Muscle layer of duodenum (tissue), 2 donors: ENCODE measurements around the gene NME8.
A peak's percentile ranks its signal among the peaks of the same experiment; 100 is the strongest.

Source experiments
- H3K27ac ChIP-seq: one replicate; pipeline ENCODE4 v1.7.0; 2013; ENCODE audit warnings: mild to moderate bottlenecking, low read length
- H3K27me3 ChIP-seq: one replicate; pipeline ENCODE4 v1.7.0; 2013; ENCODE audit warnings: low read depth, mild to moderate bottlenecking, control low read depth, low read length
- H3K36me3 ChIP-seq, 2 donors: one replicate each; pipeline ENCODE4 v1.7.0; 2013; ENCODE audit warnings: low read length in 2 of 2, control low read depth in 1 of 2, mild to moderate bottlenecking in 1 of 2; ENCODE audit not compliant: insufficient read depth in 2 of 2, control insufficient read depth in 1 of 2
- H3K4me1 ChIP-seq, 2 donors: one replicate each; pipeline ENCODE4 v1.7.0; 2013; ENCODE audit warnings: low read length in 2 of 2, mild to moderate bottlenecking in 2 of 2, control low read depth in 1 of 2, moderate library complexity in 1 of 2; ENCODE audit not compliant: insufficient read depth in 2 of 2, control insufficient read depth in 1 of 2
- H3K4me3 ChIP-seq, 2 donors: one replicate each; pipeline ENCODE4 v1.7.0; 2013; ENCODE audit warnings: low read length in 2 of 2, low read depth in 1 of 2, mild to moderate bottlenecking in 1 of 2
- H3K9me3 ChIP-seq, 2 donors: one replicate each; pipeline ENCODE4 v1.7.0; 2013; ENCODE audit warnings: low read length in 2 of 2, control low read depth in 1 of 2, mild to moderate bottlenecking in 1 of 2; ENCODE audit not compliant: control insufficient read depth in 1 of 2
- donor health status: healthy.

The NME8 gene

DNA sequence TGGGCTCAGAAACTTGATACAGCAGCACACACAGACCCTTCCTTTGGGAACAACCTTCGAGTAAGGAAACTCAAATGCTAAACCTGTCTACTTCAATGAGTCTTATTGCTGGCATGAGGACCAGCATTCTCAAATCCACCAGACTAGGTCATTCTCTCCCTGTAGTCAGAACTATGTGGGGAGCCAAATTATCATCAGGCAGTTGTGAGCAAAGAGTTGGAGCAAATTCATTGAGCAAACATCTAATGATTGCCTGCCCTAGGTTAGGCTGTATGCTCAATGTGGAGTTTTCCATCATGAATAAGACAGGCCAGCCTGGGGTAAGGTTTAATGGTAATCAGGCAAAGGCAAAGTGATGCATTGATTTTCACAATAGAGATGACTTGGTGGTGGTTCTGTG is 75.6 kb downstream of the NME8 start:
- H3K27ac ChIP-seq, result no peak overlapping the region
- no peaks in the 10 kb centered on the region for H3K27me3 ChIP-seq
- peaks cover 6 to 14% of the 10 kb centered on the region in 2 donors for H3K4me1 ChIP-seq
- no peak overlapping the region for H3K4me3 ChIP-seq
- H3K9me3 ChIP-seq, result peaks cover 0 to 10% of the 10 kb centered on the region in 2 donors
- H3K36me3 ChIP-seq, result no peaks in the 10 kb centered on the region

DNA sequence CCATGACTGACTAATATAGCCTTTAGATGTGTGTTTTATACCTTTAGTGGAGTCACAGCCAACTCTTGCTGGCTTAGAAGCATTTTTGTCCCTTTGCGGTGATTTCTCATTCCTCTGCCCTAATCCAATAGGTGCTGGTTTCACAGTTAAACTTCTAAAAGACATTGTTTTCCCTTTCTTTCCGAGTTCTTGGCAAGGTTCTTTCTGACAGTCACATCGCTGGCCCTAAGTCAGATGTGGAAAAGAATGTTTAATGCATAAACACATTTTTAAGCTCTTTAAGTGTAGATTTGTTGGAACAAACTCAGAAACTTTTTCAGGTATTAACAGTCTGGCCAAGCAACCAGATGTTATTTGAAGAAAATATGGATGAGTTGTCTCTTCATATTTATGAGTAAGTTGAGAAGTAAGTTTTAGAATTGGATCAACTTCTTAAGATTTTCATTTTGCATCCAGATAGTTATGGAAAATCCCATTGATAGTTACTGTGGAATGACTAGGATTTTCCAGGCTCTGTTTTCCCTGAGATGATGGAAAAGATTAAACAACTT is 76.2 kb downstream of the NME8 start:
- peaks cover 0 to 10% of the 10 kb centered on the region in 2 donors for H3K9me3 ChIP-seq
- no peaks in the 10 kb centered on the region for H3K36me3 ChIP-seq
- no peak overlapping the region for H3K27ac ChIP-seq
- H3K27me3 ChIP-seq, result no peaks in the 10 kb centered on the region
- peaks cover 6 to 14% of the 10 kb centered on the region in 2 donors for H3K4me1 ChIP-seq
- H3K4me3 ChIP-seq, result no peak overlapping the region

DNA sequence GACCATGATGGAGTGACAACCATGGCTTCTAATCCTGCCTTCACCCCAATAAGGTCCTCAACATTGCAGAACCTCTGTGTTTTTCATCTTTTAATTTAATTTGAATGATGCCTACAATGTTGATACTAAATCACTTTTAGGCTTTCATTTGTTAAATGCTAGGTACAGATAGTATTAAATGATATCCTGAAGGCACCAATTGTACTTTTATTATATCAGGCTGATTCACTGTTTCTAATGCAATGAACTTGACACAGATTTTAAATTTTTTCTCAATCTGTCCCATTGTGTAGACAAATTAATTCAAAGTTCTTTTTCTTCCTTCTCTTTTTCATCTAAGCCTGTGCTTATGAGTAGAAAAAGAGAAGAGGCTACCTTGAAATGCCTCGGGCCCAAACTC is 77.2 kb downstream of the NME8 start:
- Histone ChIP-seq H3K9me3 (peaks cover 0 to 10% of the 10 kb centered on the region in 2 donors), H3K27ac (no peak overlapping the region), H3K4me1 (peaks cover 6 to 7% of the 10 kb centered on the region in 2 donors), H3K4me3 (peak overlapping the region in 1 of 2 donors; percentile 11), H3K27me3 (no peaks in the 10 kb centered on the region), H3K36me3 (no peaks in the 10 kb centered on the region)

DNA sequence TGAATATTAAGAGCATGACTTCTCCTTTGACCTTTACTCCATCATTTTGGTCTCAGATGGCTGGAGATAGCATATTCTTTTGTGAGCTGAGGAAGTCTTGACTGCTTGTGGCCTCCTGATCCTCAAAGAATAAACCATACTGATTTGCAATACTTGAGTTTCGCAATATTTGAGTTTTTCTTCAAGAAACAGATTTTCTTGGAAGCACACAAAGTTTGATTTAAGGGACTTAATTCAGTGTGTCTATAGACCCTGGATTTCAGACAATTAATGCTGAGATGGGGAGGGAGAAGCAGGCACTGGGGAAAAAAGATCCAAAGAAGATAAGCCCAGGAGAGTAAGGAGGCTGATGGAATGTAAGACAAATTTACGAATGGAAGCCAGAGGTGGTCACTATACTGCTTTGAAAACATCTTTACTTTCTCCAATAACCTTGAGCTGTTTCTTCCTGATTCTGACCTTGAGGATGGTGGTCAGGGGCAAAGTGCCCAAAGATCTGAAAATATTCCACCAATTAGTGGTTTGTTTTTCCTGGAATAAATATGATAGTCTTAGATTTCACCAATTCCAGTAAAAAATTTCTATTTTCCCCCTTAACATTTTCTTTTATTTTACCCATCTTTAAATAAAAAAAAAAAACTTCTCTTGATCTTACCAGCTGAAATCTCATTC is 79.5 kb downstream of the NME8 start:
- Histone ChIP-seq H3K27ac (no peak overlapping the region), H3K27me3 (no peaks in the 10 kb centered on the region), H3K9me3 (peaks cover 0 to 10% of the 10 kb centered on the region in 2 donors), H3K4me1 (no peaks in the 10 kb centered on the region), H3K4me3 (no peak overlapping the region), H3K36me3 (no peaks in the 10 kb centered on the region)

DNA sequence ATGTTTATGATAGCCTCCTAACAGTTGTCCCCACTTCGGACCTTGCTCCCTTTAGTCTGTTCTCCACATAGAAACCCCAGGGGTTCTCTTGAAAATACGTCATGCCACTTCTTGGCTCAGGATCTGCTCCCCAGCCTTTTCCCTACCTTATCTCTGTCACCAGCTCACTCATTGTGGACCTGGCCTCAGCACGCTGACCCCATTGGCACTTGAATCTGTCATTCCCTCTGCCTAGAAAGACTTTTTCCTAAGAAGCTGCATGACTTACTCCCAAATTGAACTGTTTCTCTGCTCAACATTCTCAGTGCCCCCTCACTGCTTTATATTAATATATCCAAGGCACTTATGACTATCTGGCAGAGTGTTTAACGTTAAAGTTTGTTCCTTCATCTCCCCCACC is 80.5 kb downstream of the NME8 start:
- H3K4me3 ChIP-seq, result no peak overlapping the region
- H3K36me3 ChIP-seq, result no peaks in the 10 kb centered on the region
- H3K9me3 ChIP-seq, result peaks cover 0 to 10% of the 10 kb centered on the region in 2 donors
- H3K27me3 ChIP-seq, result no peaks in the 10 kb centered on the region
- no peaks in the 10 kb centered on the region for H3K4me1 ChIP-seq
- no peak overlapping the region for H3K27ac ChIP-seq

DNA sequence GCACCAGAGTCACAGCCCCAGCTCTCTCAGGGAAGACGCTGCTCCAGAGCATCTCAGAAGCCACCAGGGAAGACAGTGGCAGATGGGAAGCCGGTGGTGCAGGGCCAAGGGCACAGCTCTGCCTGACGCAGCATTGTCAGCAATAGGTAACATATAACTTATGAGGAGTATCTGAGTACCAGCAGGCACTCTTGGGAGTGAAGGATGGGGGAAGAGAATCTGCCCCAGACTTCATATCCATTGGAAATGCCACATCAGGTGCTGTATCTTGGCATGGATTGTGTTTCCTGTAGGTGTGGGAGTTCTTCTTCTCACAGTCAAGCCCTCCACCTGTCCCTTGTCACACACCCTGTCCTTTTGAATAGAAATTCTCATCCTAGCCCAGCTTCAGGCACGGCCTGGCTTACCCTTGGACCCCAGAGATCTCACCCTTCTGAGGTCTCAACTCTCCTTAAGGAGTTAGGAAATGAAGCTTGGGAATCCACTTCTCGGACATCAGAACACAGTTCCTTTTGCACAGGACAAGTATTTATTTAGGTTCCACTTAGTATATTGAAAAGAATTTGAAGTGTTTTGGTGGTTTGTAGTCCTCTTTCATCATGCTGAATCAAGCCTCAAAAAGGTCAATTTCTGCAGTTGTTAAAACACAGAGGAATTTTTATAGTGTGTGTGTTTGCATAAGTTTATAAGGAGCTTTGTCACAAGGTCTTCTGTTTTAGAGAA is 82.0 kb downstream of the NME8 start:
- Histone ChIP-seq H3K27ac (no peak overlapping the region), H3K9me3 (peaks cover 0 to 7% of the 10 kb centered on the region in 2 donors), H3K4me1 (no peaks in the 10 kb centered on the region), H3K27me3 (no peaks in the 10 kb centered on the region), H3K36me3 (no peaks in the 10 kb centered on the region), H3K4me3 (no peak overlapping the region)

DNA sequence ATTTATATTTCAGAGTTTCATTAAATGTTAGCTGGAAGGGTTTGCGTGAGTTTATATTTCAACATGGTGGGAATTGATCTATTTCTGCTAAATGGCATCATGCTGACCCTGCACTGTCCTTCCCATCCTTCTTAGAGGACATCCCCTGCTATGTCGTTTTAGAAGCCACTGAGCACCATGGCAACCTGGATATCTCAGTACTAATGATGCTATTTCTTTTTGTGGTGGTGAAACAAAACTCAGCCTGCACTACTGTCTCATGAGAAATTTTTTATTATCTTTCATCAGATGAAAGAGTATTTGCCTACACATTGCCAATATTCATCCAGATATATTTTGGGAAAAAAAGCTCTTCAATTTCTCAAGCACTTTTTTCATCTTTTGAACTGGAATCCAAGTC is 84.1 kb downstream of the NME8 start:
- no peaks in the 10 kb centered on the region for H3K36me3 ChIP-seq
- peaks cover 3 to 7% of the 10 kb centered on the region in 2 donors for H3K9me3 ChIP-seq
- no peak overlapping the region for H3K27ac ChIP-seq
- H3K27me3 ChIP-seq, result no peaks in the 10 kb centered on the region
- H3K4me1 ChIP-seq, result no peaks in the 10 kb centered on the region
- no peak overlapping the region for H3K4me3 ChIP-seq

DNA sequence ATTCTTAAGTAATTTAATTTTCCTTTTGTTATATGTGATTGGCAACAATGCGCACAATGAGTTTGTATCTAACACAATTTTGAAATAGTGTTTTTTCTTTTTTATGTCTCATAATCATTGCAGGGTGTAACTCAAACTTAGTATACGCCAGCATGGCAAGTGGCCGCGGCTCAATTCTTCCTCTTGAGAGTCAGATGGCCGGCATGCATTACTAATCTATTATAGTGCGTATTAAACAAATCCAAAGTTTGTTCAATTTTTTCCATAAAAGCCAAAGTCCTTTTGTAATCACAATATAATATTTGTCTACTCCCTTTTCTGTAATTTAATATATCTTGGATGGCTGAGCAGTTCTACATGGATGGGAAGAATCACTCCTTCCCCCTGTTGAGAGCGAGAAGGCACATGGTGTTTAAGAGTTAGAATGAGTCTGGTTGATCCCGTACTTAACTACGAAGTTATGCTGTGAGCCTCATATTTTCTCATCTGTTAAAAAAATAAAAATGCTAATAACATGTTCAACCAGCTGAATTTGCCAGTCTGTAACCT is 84.7 kb downstream of the NME8 start:
- H3K4me1 ChIP-seq, result no peaks in the 10 kb centered on the region
- H3K4me3 ChIP-seq, result no peak overlapping the region
- peaks cover 3 to 7% of the 10 kb centered on the region in 2 donors for H3K9me3 ChIP-seq
- H3K27me3 ChIP-seq, result no peaks in the 10 kb centered on the region
- no peaks in the 10 kb centered on the region for H3K36me3 ChIP-seq
- no peak overlapping the region for H3K27ac ChIP-seq

DNA sequence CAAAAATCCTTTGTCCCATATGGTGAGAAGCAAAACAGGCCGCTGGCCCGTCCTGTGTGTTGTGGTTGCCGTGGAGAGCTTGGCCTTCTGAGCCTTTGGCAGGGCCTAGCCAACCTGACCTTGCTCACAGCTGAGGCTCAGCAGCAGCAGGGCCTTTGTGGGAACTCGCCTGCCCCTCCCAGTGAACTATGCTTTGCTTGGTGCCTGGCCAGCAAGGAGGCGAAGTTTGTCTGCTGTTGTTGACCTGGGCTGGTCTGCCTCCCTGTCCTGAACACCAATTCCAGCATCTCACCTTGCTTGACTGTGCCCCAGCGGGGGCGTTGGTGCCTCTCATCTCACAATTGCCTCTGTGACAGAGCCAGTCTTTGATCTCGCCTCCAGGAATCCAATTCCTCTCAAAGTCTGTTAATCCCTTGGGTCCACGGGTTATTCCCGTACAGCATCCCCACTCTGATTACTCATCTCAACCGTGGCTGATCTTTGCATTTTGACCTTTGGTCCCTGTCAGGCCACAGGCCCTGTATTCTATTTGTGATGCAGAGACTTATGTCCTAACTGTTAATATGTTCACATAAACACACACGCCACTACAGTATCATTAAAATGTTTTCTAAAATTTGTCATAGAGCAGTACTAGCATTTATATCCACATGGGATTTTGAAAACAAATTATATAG is 94.7 kb downstream of the NME8 start:
- Histone ChIP-seq H3K27ac (peak overlapping the region; percentile 54), H3K9me3 (no peaks in the 10 kb centered on the region), H3K27me3 (no peaks in the 10 kb centered on the region), H3K36me3 (no peaks in the 10 kb centered on the region), H3K4me1 (peaks cover 3 to 5% of the 10 kb centered on the region in 2 donors), H3K4me3 (no peak overlapping the region)

DNA sequence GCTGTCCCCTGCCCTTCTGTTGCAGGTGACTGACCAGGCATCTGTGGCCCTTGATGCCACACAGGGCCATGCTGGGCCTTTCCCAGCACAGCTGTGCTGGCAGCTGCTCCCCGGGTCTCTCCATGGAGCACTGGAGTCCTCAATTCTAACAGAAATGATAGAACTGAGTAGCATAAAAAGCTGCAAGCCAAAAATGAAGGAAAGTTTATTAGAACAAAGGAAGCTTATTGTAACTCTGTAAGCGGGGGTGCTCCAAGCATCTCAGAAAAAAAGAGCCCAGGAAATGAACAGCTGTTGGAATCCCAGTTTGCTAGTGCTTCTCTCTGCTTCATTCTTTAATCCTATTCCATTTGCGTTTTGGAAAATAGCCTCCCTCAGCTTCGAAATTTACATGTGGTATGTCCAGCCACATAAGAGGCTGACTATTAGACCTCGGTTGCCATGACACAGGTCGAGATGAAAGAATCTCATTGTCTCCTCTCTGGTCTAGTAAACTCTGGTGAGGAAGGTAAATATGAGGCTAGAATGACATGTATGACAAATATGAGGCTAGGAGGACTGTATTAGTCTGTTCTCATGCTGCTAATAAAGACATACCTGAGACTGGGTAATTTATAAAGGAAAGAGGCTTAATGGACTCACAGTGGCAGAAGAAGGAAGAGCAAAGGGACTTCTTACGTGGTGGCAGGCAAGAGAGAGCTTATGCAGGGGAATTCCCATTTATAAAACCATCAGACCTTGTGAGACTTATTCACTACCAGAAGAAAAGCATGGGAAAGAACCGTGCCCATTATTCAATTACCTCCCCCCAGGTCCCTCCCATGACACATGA is 95.7 kb downstream of the NME8 start:
- Histone ChIP-seq H3K27ac (no peak overlapping the region), H3K27me3 (no peaks in the 10 kb centered on the region), H3K36me3 (peaks cover 0 to under 1% of the 10 kb centered on the region in 2 donors), H3K4me3 (no peak overlapping the region), H3K9me3 (no peaks in the 10 kb centered on the region), H3K4me1 (peaks cover 3 to 5% of the 10 kb centered on the region in 2 donors)
